ENCODE data around the gene CYBC1. TPM values are rescaled to one million over a fixed set of nuclear protein-coding genes. Genes with fewer than 3 reads are reported as not detected.
A peak's percentile ranks its signal among the peaks of the same experiment; 100 is the strongest.

Gene CYBC1
- total and polyA plus RNA-seq, 9 of the 15 experiments (the other 6 are each of a cell fraction or from before 2014, with no cell fraction given), result 1.3 to 71.8 (median 49.9) TPM

GRCh38 chr17:82461827-82462524, 11.4 kb upstream of the CYBC1 start (continued):
- TF ChIP-seq CHD2 (IDR thresholded peaks at IDR 0.05; ENCODE audit: low read depth, low read length) (0 out of 2 replicates have a peak, but pooled peaks have one; percentile 8), POLR2B (IDR thresholded peaks at IDR 0.05; ENCODE audit: low read depth, partially characterized antibody) (peak; percentile 44), SMARCB1 (IDR thresholded peaks at IDR 0.05; ENCODE audit: insufficient read length, low read depth) (no peak), SREBF1 (IDR thresholded peaks at IDR 0.05; ENCODE audit: borderline replicate concordance, low read depth, low read length) (no peak), THAP7 (CRISPR knock-in tag; IDR thresholded peaks at IDR 0.05) (no peak), ZNF408 (CRISPR knock-in tag; IDR thresholded peaks at IDR 0.05; ENCODE audit: low read depth) (no peak), SREBF2 (CRISPR knock-in tag; IDR thresholded peaks at IDR 0.05) (no peak), KAT2B (IDR thresholded peaks at IDR 0.05; ENCODE audit: low read depth, low read length) (no peak), MITF (IDR thresholded peaks at IDR 0.05) (0 out of 2 replicates have a peak, but pooled peaks have one; percentile 68), E2F8 (IDR thresholded peaks at IDR 0.05; ENCODE audit: low read depth, partially characterized antibody) (peak; percentile 49), DNMT1 (IDR thresholded peaks at IDR 0.05) (no peak), HNRNPUL1 (IDR thresholded peaks at IDR 0.05; ENCODE audit: low read length) (no peak), ZFP1 (CRISPR knock-in tag; IDR thresholded peaks at IDR 0.05) (no peak), MCM3 (IDR thresholded peaks at IDR 0.05) (no peak), ZBED1 (IDR thresholded peaks at IDR 0.05) (peak; percentile 84; the same call in 1 of the 2 replicates), ZNF77 (CRISPR knock-in tag; IDR thresholded peaks at IDR 0.05) (no peak), FOXM1 (IDR thresholded peaks at IDR 0.05; ENCODE audit: low read depth) (peak; percentile 95), FOXM1 (CRISPR knock-in tag; IDR thresholded peaks at IDR 0.05; ENCODE audit: low read depth) (no peak), BMI1 (IDR thresholded peaks at IDR 0.05; ENCODE audit: low read length) (no peak), PBX2 (CRISPR knock-in tag; IDR thresholded peaks at IDR 0.05; ENCODE audit: low read depth) (no peak), PBX2 (tag; conservative IDR thresholded peaks at IDR 0.05; ENCODE audit: low read depth) (peak; percentile 85), POLR3A (IDR thresholded peaks at IDR 0.05; ENCODE audit: borderline replicate concordance, extremely low read depth, insufficient read depth, insufficient read length) (no peak), E2F3 (CRISPR knock-in tag; IDR thresholded peaks at IDR 0.05) (no peak), SMAD2 (IDR thresholded peaks at IDR 0.05; ENCODE audit: low read depth, low read length) (no peak)

All from K562 (cell line).